Endothelial cell of umbilical vein (primary cell): ENCODE data around the gene HDAC8. TPM values are rescaled to one million over a fixed set of nuclear protein-coding genes. Genes with fewer than 3 reads are reported as not detected.

Source experiments
- BruUV-seq: library from RNA; stranded (reverse); fragments of 400-500 nt; replicated peaks from 2 replicates; lab custom pipeline; 2021; lab: Mats Ljungman, UMichigan
- CTCF ChIA-PET: fragments of 300-600, 350-600 bp; sonication (Branson Sonifier 250); formaldehyde crosslinking; loops from one replicate; lab custom pipeline; 2021; ENCODE audit warnings: antibody characterized with exemption, inconsistent platforms; lab: Charles Lee
- POLR2A ChIA-PET: fragments of 300-600, 350-600 bp; sonication (Branson Sonifier 250); formaldehyde crosslinking; loops from one replicate; lab custom pipeline; 2021; ENCODE audit warnings: antibody characterized with exemption, inconsistent platforms; lab: Charles Lee
- DNase-seq: peaks from one replicate; pipeline ENCODE4 v3.0.0-alpha.2; 2011; ENCODE audit warnings: low read depth, low spot score
- FAIRE-seq: peaks from 2 replicates; lab custom pipeline; 2011; peaks lifted over from hg19 to GRCh38; lab: Jason Lieb, UNC
- H2AFZ ChIP-seq: 2 replicates; pipeline ENCODE4 v1.6.0; 2012; ENCODE audit warnings: low read depth, low read length, control low read depth, inconsistent platforms
- H3K27ac ChIP-seq: 2 replicates; pipeline ENCODE4 v1.5.1; 2011; ENCODE audit warnings: low read depth, mild to moderate bottlenecking, control low read depth, low read length, moderate library complexity; ENCODE audit not compliant: insufficient read depth
- H3K27me3 ChIP-seq, 2 experiments: 2 replicates each; pipeline versions ENCODE4 v1.6.0 to v1.6.1; 2011; ENCODE audit warnings: low read length in 2 of 2, mixed read lengths in 1 of 2; ENCODE audit not compliant: control insufficient read depth in 2 of 2, insufficient read depth in 2 of 2
- H3K36me3 ChIP-seq, 2 experiments: 2 replicates in 1 of 2; 3 replicates in 1 of 2; pipeline ENCODE4 v1.5.1; 2011; ENCODE audit warnings: low read length in 2 of 2, mild to moderate bottlenecking in 1 of 2, moderate library complexity in 1 of 2; ENCODE audit not compliant: control insufficient read depth in 2 of 2, insufficient read depth in 2 of 2; ENCODE audit errors: extremely low read depth in 1 of 2
- H3K4me1 ChIP-seq: 3 replicates; pipeline ENCODE4 v1.5.1; 2011; ENCODE audit warnings: mild to moderate bottlenecking, low read length; ENCODE audit not compliant: control insufficient read depth, insufficient read depth; ENCODE audit errors: extremely low read depth
- H3K4me2 ChIP-seq: 2 replicates; pipeline ENCODE4 v1.6.1; 2011; ENCODE audit warnings: low read length, control low read depth, mixed read lengths; ENCODE audit not compliant: insufficient read depth
- H3K4me3 ChIP-seq, 3 experiments: fragments of 200-600 bp in 1 of 3; sonication (generic), shearing (Covaris generic) in 1 of 3; replicated peaks in 1 of 3; 2 replicates each; pipeline ENCODE4 v1.5.1; 2011 to 2016; ENCODE audit warnings: control low read depth in 3 of 3, low read length in 3 of 3, mild to moderate bottlenecking in 2 of 3, inconsistent platforms in 1 of 3, low read depth in 1 of 3, moderate library complexity in 1 of 3; ENCODE audit not compliant: insufficient read depth in 1 of 3
- H3K79me2 ChIP-seq: 2 replicates; pipeline ENCODE4 v1.6.0; 2012; ENCODE audit warnings: low read length, inconsistent platforms; ENCODE audit not compliant: control insufficient read depth, insufficient read depth
- H3K9ac ChIP-seq: replicated peaks from 2 replicates; pipeline ENCODE3; 2011; ENCODE audit warnings: low read length, control low read depth; ENCODE audit not compliant: insufficient read depth; ENCODE audit errors: extremely low read depth
- H3K9me1 ChIP-seq: replicated peaks from 3 replicates; pipeline ENCODE4 v1.6.0; 2011; ENCODE audit warnings: mild to moderate bottlenecking, low read length; ENCODE audit not compliant: control insufficient read depth, insufficient read depth; ENCODE audit errors: extremely low read depth
- H3K9me3 ChIP-seq: replicated peaks from 2 replicates; pipeline ENCODE4 v1.5.1; 2012; ENCODE audit warnings: low read length, inconsistent platforms; ENCODE audit not compliant: control insufficient read depth, insufficient read depth
- H4K20me1 ChIP-seq: replicated peaks from 2 replicates; pipeline ENCODE3; 2011; ENCODE audit warnings: mild to moderate bottlenecking, low read length; ENCODE audit not compliant: control insufficient read depth, insufficient read depth; ENCODE audit errors: extremely low read depth
- CTCF ChIP-seq, 2 donors: IDR thresholded peaks; 1 replicate in 1 of 2; 2 replicates in 1 of 2; pipeline ENCODE4 v1.5.1; 2011; ENCODE audit warnings: low read length in 2 of 2, mild to moderate bottlenecking in 2 of 2, moderate library complexity in 2 of 2, control low read depth in 1 of 2, inconsistent platforms in 1 of 2, low read depth in 1 of 2; ENCODE audit not compliant: insufficient read depth in 1 of 2; ENCODE audit errors: extremely low read depth in 1 of 2
- EZH2 ChIP-seq: IDR thresholded peaks from 2 replicates; pipeline ENCODE4 v1.6.1; 2012; ENCODE audit warnings: borderline replicate concordance, low read depth, mild to moderate bottlenecking, moderate library complexity, low read length, inconsistent platforms; ENCODE audit not compliant: severe bottlenecking
- FOS ChIP-seq: IDR thresholded peaks from 2 replicates; pipeline ENCODE4 v1.6.1; 2011; ENCODE audit warnings: mild to moderate bottlenecking, low read length, moderate library complexity, borderline replicate concordance; ENCODE audit not compliant: insufficient read depth
- GATA2 ChIP-seq: IDR thresholded peaks from 2 replicates; pipeline ENCODE4 v1.7.0; 2011; ENCODE audit warnings: low read depth, mild to moderate bottlenecking, moderate library complexity, mixed read lengths, low read length; ENCODE audit not compliant: insufficient read length, insufficient read depth
- JUN ChIP-seq: IDR thresholded peaks from 2 replicates; pipeline ENCODE4 v1.6.1; 2011; ENCODE audit warnings: borderline replicate concordance, low read depth; ENCODE audit not compliant: insufficient read length, insufficient read depth
- MAX ChIP-seq: IDR thresholded peaks from 2 replicates; pipeline ENCODE4 v1.6.1; 2011; ENCODE audit not compliant: insufficient read depth, insufficient read length
- MYC ChIP-seq: IDR thresholded peaks from one replicate; pipeline ENCODE4 v1.6.1; 2011; ENCODE audit warnings: mild to moderate bottlenecking, low read depth, low read length
- POLR2A ChIP-seq: IDR thresholded peaks from 2 replicates; pipeline ENCODE4 v1.6.1; 2012; ENCODE audit warnings: low read depth, mild to moderate bottlenecking, control low read depth, low read length
- POLR2AphosphoS5 ChIP-seq: IDR thresholded peaks from 2 replicates; pipeline ENCODE4 v1.6.1; 2012; ENCODE audit warnings: low read depth, mild to moderate bottlenecking, control low read depth, low read length, moderate library complexity; ENCODE audit not compliant: insufficient read depth
- dilution Hi-C: fragments of 300-500 bp; cut with MboI; formaldehyde crosslinking; loops from one replicate; pipeline ENCODE4 v1.15.0; 2019; ENCODE audit warnings: low sequenced_read_pairs; ENCODE audit not compliant: extremely low pct_ligation_motif_present
- intact Hi-C: fragments of 100-400 bp; cut with micrococcal nuclease; formaldehyde crosslinking; loops from one replicate; pipeline ENCODE4 v1.10.0; 2022
- polyA plus RNA-seq, 4 experiments: library from polyadenylated mRNA; depleted of rRNA in 3 of 4; stranded (reverse) in 3 of 4; unstranded in 1 of 4; fragments of >200 nt; gene quantifications; 2 replicates each; pipeline versions ENCODE4 v1.2.1 to v1.2.3, GENCODE V29; 2011 to 2012; ENCODE audit warnings: missing spikeins in 1 of 4
- total RNA-seq: library from RNA; stranded (reverse); gene quantifications from 2 replicates; pipeline ENCODE4 v1.2.3, GENCODE V29; 2021

Gene HDAC8
- total and polyA plus RNA-seq, 2 donors (not counting 3 experiments of a cell fraction or from before 2014, with no cell fraction given): 17.6 to 37.2 TPM

- Histone ChIP-seq H3K4me2 (no peak overlapping the region), H3K9ac (no peak overlapping the region), H3K4me1 (no peaks in the 10 kb centered on the region), H4K20me1 (no peaks in the 10 kb centered on the region), H3K27me3 (no peaks in the 10 kb centered on the region), H3K9me3 (no peaks in the 10 kb centered on the region), H3K4me3 (no peak overlapping the region), H3K27ac (no peak overlapping the region), H2AFZ (no peak overlapping the region), H3K9me1 (no peaks in the 10 kb centered on the region), H3K79me2 (no peaks in the 10 kb centered on the region), H3K36me3 (no peaks in the 10 kb centered on the region)
- TF ChIP-seq MAX (no peak), CTCF (IDR thresholded peaks at IDR 0.05; ENCODE audit: extremely low read depth in 1 of 2, insufficient read depth in 1 of 2, low read depth in 1 of 2, low read length in 2 of 2) (no peak), FOS (no peak), GATA2 (no peak), JUN (no peak), EZH2 (no peak), MYC (no peak), POLR2AphosphoS5 (no peak), POLR2A (no peak)
- FAIRE-seq (no peak), DNase-seq (no peak)
- POLR2A ChIA-PET: no interaction called here
- BruUV-seq: no TSS peak
- dilution Hi-C loops (no loop called here), intact Hi-C loops (no loop called here)
- CTCF ChIA-PET: no interaction called here
These were observed 93.0 kb downstream of the HDAC8 start for GRCh38 chrX:72479324-72480274.
